Neural cell (in vitro differentiated cells): ENCODE results near the gene PHF21A. TPM values are rescaled to one million over a fixed set of nuclear protein-coding genes. Genes with fewer than 3 reads are reported as not detected.

Experiments used
- H2AFZ ChIP-seq: fragments of 200-600, 300-800 bp; sonication (generic), shearing (Covaris generic); 2 replicates; pipeline ENCODE4 v1.6.0; 2014; ENCODE audit warnings: low read depth, mild to moderate bottlenecking, antibody characterized with exemption, low read length, moderate library complexity
- H3F3A ChIP-seq: fragments of 200-600 bp; shearing (Covaris generic); 2 replicates; pipeline ENCODE4 v1.6.1; 2016; ENCODE audit warnings: mild to moderate bottlenecking, moderate library complexity, mixed read lengths, antibody characterized with exemption, low read length; ENCODE audit not compliant: insufficient read depth, poor library complexity, severe bottlenecking
- H3K27ac ChIP-seq: fragments of 200-600, 300-800 bp; sonication (generic), shearing (Covaris generic); 2 replicates; pipeline ENCODE4 v1.5.1; 2014; ENCODE audit warnings: mild to moderate bottlenecking, low read length, moderate library complexity
- H3K27me3 ChIP-seq: fragments of 300-800, 200-600 bp; sonication (generic), shearing (Covaris generic); 2 replicates; pipeline ENCODE4 v1.6.0; 2014; ENCODE audit warnings: mild to moderate bottlenecking, low read depth, low read length, moderate library complexity; ENCODE audit not compliant: insufficient read depth
- H3K36me3 ChIP-seq: fragments of 300-800, 200-600 bp; sonication (generic), shearing (Covaris generic); 2 replicates; pipeline ENCODE4 v1.5.1; 2014; ENCODE audit warnings: mild to moderate bottlenecking, antibody characterized with exemption, low read length, moderate library complexity; ENCODE audit not compliant: insufficient read depth
- H3K4me2 ChIP-seq: fragments of 300-800, 200-600 bp; sonication (generic), shearing (Covaris generic); 2 replicates; pipeline ENCODE4 v1.6.0; 2014; ENCODE audit warnings: mild to moderate bottlenecking, low read length
- H3K4me3 ChIP-seq: fragments of 300-800, 200-600 bp; sonication (generic), shearing (Covaris generic); 2 replicates; pipeline ENCODE4 v1.5.1; 2014; ENCODE audit warnings: mild to moderate bottlenecking, low read length, moderate library complexity
- H3K79me2 ChIP-seq: fragments of 200-600 bp; shearing (Covaris generic); replicated peaks from 2 replicates; pipeline ENCODE4 v1.6.0; 2014; ENCODE audit warnings: mild to moderate bottlenecking, low read length, moderate library complexity; ENCODE audit not compliant: insufficient read depth
- H3K9ac ChIP-seq: fragments of 300-800, 200-600 bp; sonication (generic), shearing (Covaris generic); 2 replicates; pipeline ENCODE4 v1.6.1; 2016; ENCODE audit warnings: mild to moderate bottlenecking, low read length, mixed read lengths
- H3K9me2 ChIP-seq: fragments of 200-600 bp; shearing (Covaris generic); 2 replicates; pipeline ENCODE4 v1.6.1; 2016; ENCODE audit warnings: mild to moderate bottlenecking, low read length, mixed read lengths; ENCODE audit not compliant: insufficient read depth
- H3K9me3 ChIP-seq: fragments of 200-600, 300-800 bp; sonication (generic), shearing (Covaris generic); 2 replicates; pipeline ENCODE4 v1.6.1; 2016; ENCODE audit warnings: mild to moderate bottlenecking, mixed run types, low read length, moderate library complexity, mixed read lengths
- H4K20me1 ChIP-seq: fragments of 200-600 bp; shearing (Covaris generic); 2 replicates; pipeline ENCODE4 v1.6.1; 2016; ENCODE audit warnings: mild to moderate bottlenecking, mixed run types; ENCODE audit not compliant: insufficient read depth
- EP300 ChIP-seq: fragments of 450-650 bp; conservative IDR thresholded peaks from 2 replicates; pipeline ENCODE4 v1.6.1; 2014; ENCODE audit warnings: antibody characterized with exemption, mild to moderate bottlenecking, moderate library complexity; ENCODE audit not compliant: poor library complexity, severe bottlenecking
- EZH2 ChIP-seq: fragments of 200-600, 300-800 bp; shearing (Covaris generic), sonication (generic); IDR thresholded peaks from 2 replicates; pipeline ENCODE4 v1.6.1; 2014; ENCODE audit warnings: antibody characterized with exemption, low read length, borderline replicate concordance, mild to moderate bottlenecking; ENCODE audit not compliant: insufficient read depth, poor library complexity, severe bottlenecking
- MXI1 ChIP-seq: fragments of 450-650 bp; conservative IDR thresholded peaks from 2 replicates; pipeline ENCODE4 v1.6.1; 2014; ENCODE audit warnings: antibody characterized with exemption, mild to moderate bottlenecking; ENCODE audit not compliant: poor library complexity, severe bottlenecking
- POLR2AphosphoS5 ChIP-seq: IDR thresholded peaks from 2 replicates; pipeline ENCODE4 v1.6.1; 2012
- RAD21 ChIP-seq: fragments of 450-650 bp; conservative IDR thresholded peaks from 2 replicates; pipeline ENCODE4 v1.6.1; 2014; ENCODE audit warnings: antibody characterized with exemption, mild to moderate bottlenecking, moderate library complexity
- SMC3 ChIP-seq: fragments of 450-650 bp; conservative IDR thresholded peaks from 2 replicates; pipeline ENCODE4 v1.6.1; 2014; ENCODE audit warnings: antibody characterized with exemption, mild to moderate bottlenecking, moderate library complexity; ENCODE audit not compliant: poor library complexity
- TAF1 ChIP-seq: IDR thresholded peaks from 2 replicates; pipeline ENCODE4 v1.6.1; 2012; ENCODE audit warnings: low read depth
- polyA plus RNA-seq: library from polyadenylated mRNA; depleted of rRNA; stranded (reverse); fragments of >200 nt; gene quantifications from 2 replicates; pipeline ENCODE4 v1.2.3, GENCODE V29; 2014
- TF ChIP-seq, protein P1 (sequence below): IDR thresholded peaks from 2 replicates; pipeline ENCODE4 v1.6.1; 2012; ENCODE audit warnings: borderline replicate concordance
- TF ChIP-seq, protein P2 (sequence below): fragments of 450-650 bp; IDR thresholded peaks from 2 replicates; pipeline ENCODE4 v1.5.1; 2014; ENCODE audit warnings: antibody characterized with exemption, mild to moderate bottlenecking, moderate library complexity; ENCODE audit not compliant: poor library complexity, severe bottlenecking

PHF21A gene
- polyA plus RNA-seq, 1 donor from 2014 or later: 31.7 TPM

DNA sequence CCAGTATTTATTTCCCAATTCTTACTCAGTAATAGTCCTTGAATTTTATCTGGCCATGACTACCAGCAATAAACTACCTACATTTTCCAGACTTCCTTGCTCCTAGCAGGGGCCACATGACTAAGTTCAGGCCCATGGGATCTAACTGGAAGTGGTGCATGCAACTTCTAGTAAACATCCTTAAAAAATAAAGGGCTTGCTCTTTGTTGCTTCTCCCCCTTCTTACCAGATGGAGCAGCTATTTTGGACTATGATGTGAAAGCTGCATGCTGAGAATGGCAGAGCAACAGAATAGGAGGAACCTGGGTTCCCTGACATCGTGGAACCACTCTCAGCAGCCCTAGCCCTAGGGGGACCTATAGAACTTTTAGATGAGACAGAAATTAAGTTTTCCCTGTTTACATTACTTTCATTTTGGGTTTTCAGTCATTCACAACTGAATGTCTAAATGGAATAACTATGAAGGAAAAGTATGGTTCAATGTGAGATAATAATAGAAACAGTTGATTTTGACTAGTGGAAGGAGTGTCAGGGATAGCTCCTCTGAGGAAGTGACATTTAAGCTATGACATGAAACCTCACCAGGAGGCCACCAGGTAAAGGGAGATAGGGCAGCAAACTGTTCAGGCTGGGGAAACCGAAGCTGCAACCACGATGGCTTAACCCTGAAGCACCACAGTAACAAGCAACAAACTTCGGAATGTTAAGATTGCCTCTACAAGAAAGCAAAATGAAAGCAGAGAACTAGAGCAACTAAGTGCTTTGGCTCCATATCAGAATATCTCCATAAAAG lies 48.9 kb downstream of the PHF21A start:
- H3K27me3 ChIP-seq: no peaks in the 10 kb centered on the region
- H3K9me2 ChIP-seq: no peaks in the 10 kb centered on the region
- no peak overlapping the region for H3K9ac ChIP-seq
- no peaks in the 10 kb centered on the region for H4K20me1 ChIP-seq
- H3K4me2 ChIP-seq: no peak overlapping the region
- no peaks in the 10 kb centered on the region for H3F3A ChIP-seq
- no peak overlapping the region for H3K27ac ChIP-seq
- H3K36me3 ChIP-seq: no peaks in the 10 kb centered on the region
- H2AFZ ChIP-seq: no peak overlapping the region
- no peaks in the 10 kb centered on the region for H3K9me3 ChIP-seq
- H3K79me2 ChIP-seq: no peaks in the 10 kb centered on the region
- H3K4me3 ChIP-seq: no peak overlapping the region
- TF ChIP-seq RAD21: no peak
- TF ChIP-seq MXI1: no peak
- no peak for TF ChIP-seq TAF1
- TF ChIP-seq, protein P1, sequence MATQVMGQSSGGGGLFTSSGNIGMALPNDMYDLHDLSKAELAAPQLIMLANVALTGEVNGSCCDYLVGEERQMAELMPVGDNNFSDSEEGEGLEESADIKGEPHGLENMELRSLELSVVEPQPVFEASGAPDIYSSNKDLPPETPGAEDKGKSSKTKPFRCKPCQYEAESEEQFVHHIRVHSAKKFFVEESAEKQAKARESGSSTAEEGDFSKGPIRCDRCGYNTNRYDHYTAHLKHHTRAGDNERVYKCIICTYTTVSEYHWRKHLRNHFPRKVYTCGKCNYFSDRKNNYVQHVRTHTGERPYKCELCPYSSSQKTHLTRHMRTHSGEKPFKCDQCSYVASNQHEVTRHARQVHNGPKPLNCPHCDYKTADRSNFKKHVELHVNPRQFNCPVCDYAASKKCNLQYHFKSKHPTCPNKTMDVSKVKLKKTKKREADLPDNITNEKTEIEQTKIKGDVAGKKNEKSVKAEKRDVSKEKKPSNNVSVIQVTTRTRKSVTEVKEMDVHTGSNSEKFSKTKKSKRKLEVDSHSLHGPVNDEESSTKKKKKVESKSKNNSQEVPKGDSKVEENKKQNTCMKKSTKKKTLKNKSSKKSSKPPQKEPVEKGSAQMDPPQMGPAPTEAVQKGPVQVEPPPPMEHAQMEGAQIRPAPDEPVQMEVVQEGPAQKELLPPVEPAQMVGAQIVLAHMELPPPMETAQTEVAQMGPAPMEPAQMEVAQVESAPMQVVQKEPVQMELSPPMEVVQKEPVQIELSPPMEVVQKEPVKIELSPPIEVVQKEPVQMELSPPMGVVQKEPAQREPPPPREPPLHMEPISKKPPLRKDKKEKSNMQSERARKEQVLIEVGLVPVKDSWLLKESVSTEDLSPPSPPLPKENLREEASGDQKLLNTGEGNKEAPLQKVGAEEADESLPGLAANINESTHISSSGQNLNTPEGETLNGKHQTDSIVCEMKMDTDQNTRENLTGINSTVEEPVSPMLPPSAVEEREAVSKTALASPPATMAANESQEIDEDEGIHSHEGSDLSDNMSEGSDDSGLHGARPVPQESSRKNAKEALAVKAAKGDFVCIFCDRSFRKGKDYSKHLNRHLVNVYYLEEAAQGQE: no peak
- TF ChIP-seq POLR2AphosphoS5: no peak
- no peak for TF ChIP-seq EP300
- no peak for TF ChIP-seq EZH2
- TF ChIP-seq, protein P2, sequence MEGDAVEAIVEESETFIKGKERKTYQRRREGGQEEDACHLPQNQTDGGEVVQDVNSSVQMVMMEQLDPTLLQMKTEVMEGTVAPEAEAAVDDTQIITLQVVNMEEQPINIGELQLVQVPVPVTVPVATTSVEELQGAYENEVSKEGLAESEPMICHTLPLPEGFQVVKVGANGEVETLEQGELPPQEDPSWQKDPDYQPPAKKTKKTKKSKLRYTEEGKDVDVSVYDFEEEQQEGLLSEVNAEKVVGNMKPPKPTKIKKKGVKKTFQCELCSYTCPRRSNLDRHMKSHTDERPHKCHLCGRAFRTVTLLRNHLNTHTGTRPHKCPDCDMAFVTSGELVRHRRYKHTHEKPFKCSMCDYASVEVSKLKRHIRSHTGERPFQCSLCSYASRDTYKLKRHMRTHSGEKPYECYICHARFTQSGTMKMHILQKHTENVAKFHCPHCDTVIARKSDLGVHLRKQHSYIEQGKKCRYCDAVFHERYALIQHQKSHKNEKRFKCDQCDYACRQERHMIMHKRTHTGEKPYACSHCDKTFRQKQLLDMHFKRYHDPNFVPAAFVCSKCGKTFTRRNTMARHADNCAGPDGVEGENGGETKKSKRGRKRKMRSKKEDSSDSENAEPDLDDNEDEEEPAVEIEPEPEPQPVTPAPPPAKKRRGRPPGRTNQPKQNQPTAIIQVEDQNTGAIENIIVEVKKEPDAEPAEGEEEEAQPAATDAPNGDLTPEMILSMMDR: no peak
- TF ChIP-seq SMC3: no peak

DNA sequence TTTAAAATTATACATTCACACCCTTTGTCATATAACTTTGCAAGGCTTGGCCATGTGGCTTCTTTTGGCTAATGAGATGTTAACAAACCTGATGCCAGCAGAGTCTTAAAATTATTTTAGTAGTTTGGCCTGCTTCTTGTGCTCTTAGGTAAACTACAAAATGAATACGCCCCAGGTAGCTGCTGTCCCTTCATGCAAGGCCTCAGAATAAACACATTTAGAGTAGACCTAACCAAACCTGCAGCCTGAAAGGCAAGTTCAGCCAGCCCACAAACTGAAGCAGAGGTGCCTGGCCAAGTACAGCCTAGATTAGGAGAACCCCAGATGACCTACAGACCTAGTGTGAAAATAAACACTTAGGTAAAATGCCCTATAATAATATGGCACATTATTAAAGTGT lies 50.2 kb downstream of the PHF21A start:
- H3K27ac ChIP-seq: no peak overlapping the region
- H3K9me2 ChIP-seq: no peaks in the 10 kb centered on the region
- H3F3A ChIP-seq: no peaks in the 10 kb centered on the region
- H3K9me3 ChIP-seq: no peaks in the 10 kb centered on the region
- H2AFZ ChIP-seq: no peak overlapping the region
- TF ChIP-seq, protein P2: no peak
- TF ChIP-seq EP300 (no peak), SMC3 (no peak), TAF1 (no peak), POLR2AphosphoS5 (no peak)
- TF ChIP-seq, protein P1: no peak
- H3K4me2 ChIP-seq: no peak overlapping the region
- H3K79me2 ChIP-seq: no peaks in the 10 kb centered on the region
- H3K4me3 ChIP-seq: no peak overlapping the region
- H4K20me1 ChIP-seq: no peaks in the 10 kb centered on the region
- H3K9ac ChIP-seq: no peak overlapping the region
- no peaks in the 10 kb centered on the region for H3K36me3 ChIP-seq
- no peaks in the 10 kb centered on the region for H3K27me3 ChIP-seq
